Measurements from ENCODE around the gene DOCK8.
A peak's percentile ranks its signal among the peaks of the same experiment; 100 is the strongest.

The DOCK8 gene

DNA sequence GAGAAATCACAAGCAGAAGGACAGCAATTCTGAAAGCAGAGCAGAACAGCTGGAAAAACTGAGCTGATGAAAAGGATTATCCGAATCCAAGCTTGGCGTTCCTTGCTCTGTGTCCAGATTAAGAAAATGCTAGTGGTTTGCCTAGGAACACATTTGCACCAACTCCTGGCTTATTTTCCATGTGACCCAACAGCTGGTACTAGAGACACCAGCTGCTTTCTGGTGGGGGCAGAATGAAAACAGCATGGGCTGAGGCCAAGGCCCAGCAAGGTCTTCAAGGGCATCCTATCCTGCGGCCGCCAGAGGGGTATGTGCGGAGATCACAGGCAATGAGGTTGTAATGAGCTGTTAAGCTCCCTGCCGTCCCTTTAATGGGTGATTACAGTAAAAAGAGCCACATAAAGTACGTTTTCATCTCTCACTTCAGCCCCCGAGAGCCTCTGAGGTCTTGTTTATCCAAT lies 131.5 kb downstream of the DOCK8 start:
- Histone ChIP-seq H3K36me3 (no peaks in the 10 kb centered on the region), H3K27me3 (peaks cover 54% of the 10 kb centered on the region), H3K4me1 (no peaks in the 10 kb centered on the region), H3K4me3 (ENCODE audit: low read depth, low read length) (no peak overlapping the region), H3K9me3 (no peaks in the 10 kb centered on the region)
- DNase-seq, result no peak
- TF ChIP-seq, protein P1, sequence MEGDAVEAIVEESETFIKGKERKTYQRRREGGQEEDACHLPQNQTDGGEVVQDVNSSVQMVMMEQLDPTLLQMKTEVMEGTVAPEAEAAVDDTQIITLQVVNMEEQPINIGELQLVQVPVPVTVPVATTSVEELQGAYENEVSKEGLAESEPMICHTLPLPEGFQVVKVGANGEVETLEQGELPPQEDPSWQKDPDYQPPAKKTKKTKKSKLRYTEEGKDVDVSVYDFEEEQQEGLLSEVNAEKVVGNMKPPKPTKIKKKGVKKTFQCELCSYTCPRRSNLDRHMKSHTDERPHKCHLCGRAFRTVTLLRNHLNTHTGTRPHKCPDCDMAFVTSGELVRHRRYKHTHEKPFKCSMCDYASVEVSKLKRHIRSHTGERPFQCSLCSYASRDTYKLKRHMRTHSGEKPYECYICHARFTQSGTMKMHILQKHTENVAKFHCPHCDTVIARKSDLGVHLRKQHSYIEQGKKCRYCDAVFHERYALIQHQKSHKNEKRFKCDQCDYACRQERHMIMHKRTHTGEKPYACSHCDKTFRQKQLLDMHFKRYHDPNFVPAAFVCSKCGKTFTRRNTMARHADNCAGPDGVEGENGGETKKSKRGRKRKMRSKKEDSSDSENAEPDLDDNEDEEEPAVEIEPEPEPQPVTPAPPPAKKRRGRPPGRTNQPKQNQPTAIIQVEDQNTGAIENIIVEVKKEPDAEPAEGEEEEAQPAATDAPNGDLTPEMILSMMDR (IDR thresholded peaks at IDR 0.05; ENCODE audit: low read depth, low read length), result no peak

DNA sequence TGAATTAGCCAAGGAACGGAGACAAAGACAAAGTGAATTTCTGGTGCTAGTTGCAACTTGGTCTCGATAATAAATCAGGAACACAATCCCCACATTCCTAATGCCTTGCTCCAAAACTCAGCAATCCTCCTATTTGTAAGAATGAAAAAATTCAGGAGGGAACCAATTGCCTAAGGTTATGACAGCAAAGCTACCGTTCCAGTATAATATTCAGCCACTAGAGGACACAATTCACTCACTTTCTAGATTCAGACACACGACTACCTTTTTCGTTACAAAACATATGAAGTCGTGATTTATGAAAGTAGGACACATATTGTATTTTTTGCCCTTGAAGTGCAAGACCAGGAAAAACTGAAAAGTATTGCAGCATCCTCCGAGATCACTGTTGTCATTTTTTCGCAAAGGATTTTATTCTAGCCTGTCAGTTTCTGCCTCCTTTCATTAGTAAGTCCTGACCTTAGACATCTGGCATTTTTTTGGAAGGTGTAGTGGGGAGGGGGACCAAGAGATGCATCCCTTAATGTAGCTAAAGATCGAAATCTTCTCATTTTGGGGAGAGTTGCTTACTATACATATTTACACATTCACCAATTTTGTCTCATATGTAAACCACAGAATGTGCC lies 133.1 kb downstream of the DOCK8 start:
- Histone ChIP-seq H3K4me3 (ENCODE audit: low read depth, low read length) (no peak overlapping the region), H3K27me3 (peaks cover 60% of the 10 kb centered on the region), H3K9me3 (no peaks in the 10 kb centered on the region), H3K4me1 (no peaks in the 10 kb centered on the region), H3K36me3 (no peaks in the 10 kb centered on the region)
- no peak for DNase-seq
- TF ChIP-seq, protein P1 (IDR thresholded peaks at IDR 0.05; ENCODE audit: low read depth, low read length), result peak; percentile 68

DNA sequence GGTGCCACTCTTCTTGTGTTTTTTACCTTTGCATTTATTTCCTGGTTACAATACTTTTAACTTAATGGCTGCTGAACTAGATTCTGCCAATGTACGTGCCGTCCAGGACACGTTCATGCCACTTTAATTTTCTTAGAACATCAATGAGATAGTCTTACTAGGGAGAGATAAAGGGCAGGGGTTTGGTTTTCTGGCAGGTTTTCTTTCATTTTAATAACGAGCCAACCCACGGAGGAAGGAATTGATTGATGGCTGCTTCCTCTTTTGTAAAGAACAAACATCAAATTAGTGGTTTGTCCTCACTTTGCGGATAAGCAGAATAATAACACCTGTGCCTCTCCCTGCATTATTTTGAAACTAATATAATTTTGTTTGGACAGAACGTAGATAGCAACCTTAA lies 135.7 kb downstream of the DOCK8 start:
- no peaks in the 10 kb centered on the region for H3K4me1 ChIP-seq
- DNase-seq, result no peak
- no peaks in the 10 kb centered on the region for H3K9me3 ChIP-seq
- H3K4me3 ChIP-seq (ENCODE audit: low read depth, low read length), result no peak overlapping the region
- peaks cover 62% of the 10 kb centered on the region for H3K27me3 ChIP-seq
- TF ChIP-seq, protein P1 (IDR thresholded peaks at IDR 0.05; ENCODE audit: low read depth, low read length), result no peak
- no peaks in the 10 kb centered on the region for H3K36me3 ChIP-seq

DNA sequence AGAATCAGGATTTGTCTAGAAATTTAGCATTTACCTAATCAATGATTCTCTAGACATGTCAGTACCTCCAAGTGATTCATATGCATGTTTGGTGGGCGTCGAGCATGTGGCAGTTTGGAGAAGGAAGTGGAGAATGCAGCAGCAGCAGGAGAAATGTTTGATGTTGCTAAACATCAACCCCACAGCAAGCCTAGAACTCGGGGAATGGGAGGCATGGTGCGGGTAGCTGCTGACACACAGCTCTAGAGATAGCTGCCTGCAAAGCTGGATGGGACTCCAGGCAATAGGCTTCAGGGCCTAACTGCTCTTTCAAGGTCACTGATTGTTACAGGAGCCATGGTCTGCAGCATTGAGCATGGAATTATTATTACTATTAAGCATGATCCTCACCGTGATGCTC lies 137.3 kb downstream of the DOCK8 start:
- no peaks in the 10 kb centered on the region for H3K36me3 ChIP-seq
- H3K4me1 ChIP-seq, result no peaks in the 10 kb centered on the region
- no peak overlapping the region for H3K4me3 ChIP-seq (ENCODE audit: low read depth, low read length)
- H3K9me3 ChIP-seq, result no peaks in the 10 kb centered on the region
- no peak for DNase-seq
- peaks cover 48% of the 10 kb centered on the region for H3K27me3 ChIP-seq
- TF ChIP-seq, protein P1 (IDR thresholded peaks at IDR 0.05; ENCODE audit: low read depth, low read length), result no peak

DNA sequence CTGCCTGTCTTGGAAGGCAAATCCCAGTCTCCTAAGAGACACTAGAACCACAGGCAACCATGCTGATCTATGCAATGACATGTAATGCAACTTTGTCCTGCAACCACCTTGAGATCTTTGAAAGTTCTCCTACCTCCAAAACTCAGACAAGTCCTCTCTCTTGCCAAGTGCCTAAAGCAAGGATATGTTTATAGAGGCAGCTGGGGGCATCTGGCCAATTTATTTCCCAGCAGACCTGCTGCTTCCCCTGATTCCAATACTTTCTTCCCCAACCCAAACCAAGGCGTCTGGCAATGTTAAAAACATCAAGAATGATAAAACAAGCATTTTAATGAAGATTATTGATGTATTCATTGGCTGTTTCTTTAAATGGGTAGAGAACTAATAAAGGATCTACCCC lies 138.4 kb downstream of the DOCK8 start:
- Histone ChIP-seq H3K4me1 (no peaks in the 10 kb centered on the region), H3K27me3 (peaks cover 40% of the 10 kb centered on the region), H3K9me3 (no peaks in the 10 kb centered on the region), H3K4me3 (ENCODE audit: low read depth, low read length) (no peak overlapping the region), H3K36me3 (no peaks in the 10 kb centered on the region)
- TF ChIP-seq, protein P1 (IDR thresholded peaks at IDR 0.05; ENCODE audit: low read depth, low read length), result no peak
- no peak for DNase-seq

DNA sequence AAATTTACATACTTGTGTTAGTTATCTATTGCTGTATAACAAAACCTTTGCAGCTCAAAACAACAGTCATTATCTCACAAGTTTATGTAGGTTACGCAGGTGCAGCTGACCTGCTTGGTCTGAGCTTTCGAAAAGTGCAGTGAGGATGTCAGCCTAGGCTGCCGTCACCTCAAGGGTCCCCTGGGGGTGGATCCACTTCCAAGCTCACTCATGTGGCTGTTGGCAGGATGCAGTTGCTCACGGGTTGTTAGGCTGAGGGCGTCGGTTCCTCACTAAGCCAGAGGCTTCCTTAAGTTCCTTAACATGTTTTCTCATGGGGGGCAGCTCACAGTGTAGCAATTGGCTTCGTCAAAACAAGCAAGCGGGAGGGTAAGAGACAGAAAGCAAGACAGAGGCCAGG lies 139.8 kb downstream of the DOCK8 start:
- TF ChIP-seq, protein P1 (IDR thresholded peaks at IDR 0.05; ENCODE audit: low read depth, low read length), result no peak
- Histone ChIP-seq H3K4me3 (ENCODE audit: low read depth, low read length) (no peak overlapping the region), H3K27me3 (peaks cover 27% of the 10 kb centered on the region), H3K9me3 (no peaks in the 10 kb centered on the region), H3K4me1 (no peaks in the 10 kb centered on the region), H3K36me3 (no peaks in the 10 kb centered on the region)
- DNase-seq, result no peak

Data from BE2C (cell line).